Endodermal cell (in vitro differentiated cells): ENCODE data around the gene GEMIN5. TPM values are rescaled to one million over a fixed set of nuclear protein-coding genes. Genes with fewer than 3 reads are reported as not detected.

Experiments used
- DNase-seq: peaks from one replicate; pipeline ENCODE4 v3.0.0-alpha.2; 2017
- H3K27ac ChIP-seq: 2 replicates; pipeline ENCODE4 v1.5.1; 2013; ENCODE audit warnings: mild to moderate bottlenecking, low read depth, low read length, moderate library complexity
- H3K27me3 ChIP-seq: 2 replicates; pipeline ENCODE4 v1.6.1; 2013; ENCODE audit warnings: mild to moderate bottlenecking, low read length, moderate library complexity; ENCODE audit not compliant: insufficient read depth, control insufficient read depth, poor library complexity, severe bottlenecking
- H3K36me3 ChIP-seq: 2 replicates; pipeline ENCODE4 v1.7.0; 2013; ENCODE audit warnings: mild to moderate bottlenecking, low read length, moderate library complexity; ENCODE audit not compliant: control insufficient read depth, insufficient read depth
- H3K4me1 ChIP-seq: one replicate; pipeline ENCODE4 v1.7.0; 2013; ENCODE audit warnings: low read length; ENCODE audit not compliant: control insufficient read depth, insufficient read depth
- H3K4me3 ChIP-seq: 2 replicates; pipeline ENCODE4 v1.5.1; 2013; ENCODE audit warnings: mild to moderate bottlenecking, low read length, moderate library complexity
- H3K9ac ChIP-seq: 2 replicates; pipeline ENCODE4 v1.6.1; 2013; ENCODE audit warnings: mild to moderate bottlenecking, low read length, moderate library complexity; ENCODE audit not compliant: poor library complexity, severe bottlenecking; ENCODE audit errors: extremely low read depth
- H3K9me3 ChIP-seq: 2 replicates; pipeline ENCODE4 v1.6.1; 2013; ENCODE audit warnings: mild to moderate bottlenecking, low read length, moderate library complexity; ENCODE audit not compliant: control insufficient read depth
- H3K27ac Mint-ChIP-seq: 2 replicates; pipeline ENCODE4 v1.8.0; 2020; ENCODE audit warnings: mixed read lengths
- H3K27me3 Mint-ChIP-seq: 2 replicates; pipeline ENCODE4 v1.8.0; 2021; ENCODE audit warnings: mild to moderate bottlenecking, mixed read lengths; ENCODE audit not compliant: insufficient read depth
- H3K36me3 Mint-ChIP-seq: 2 replicates; pipeline ENCODE4 v1.8.0; 2020; ENCODE audit warnings: low read depth, mixed read lengths
- H3K4me1 Mint-ChIP-seq: 2 replicates; pipeline ENCODE4 v1.8.0; 2020; ENCODE audit warnings: mixed read lengths
- H3K4me3 Mint-ChIP-seq: 2 replicates; pipeline ENCODE4 v1.8.0; 2020; ENCODE audit warnings: mild to moderate bottlenecking, moderate library complexity, mixed read lengths
- H3K9me3 Mint-ChIP-seq: 2 replicates; pipeline ENCODE4 v1.8.0; 2020; ENCODE audit warnings: mild to moderate bottlenecking, mixed read lengths
- CTCF ChIP-seq: fragments of 200-600 bp; sonication (generic); conservative IDR thresholded peaks from 2 replicates; pipeline ENCODE4 v1.5.0; 2021; ENCODE audit warnings: antibody characterized with exemption, mild to moderate bottlenecking
- WGBS, 2 experiments: methylation state at CpG; one replicate each; pipeline versions ENCODE4 v1.1.5 to v1.1.7; 2013; ENCODE audit warnings: missing lambda C conversion rate in 2 of 2, mixed read lengths in 1 of 2; ENCODE audit not compliant: insufficient coverage in 1 of 2, insufficient read length in 1 of 2; 5-methylcytosine and 5-hydroxymethylcytosine counted together
- total RNA-seq, 2 donors: library from RNA; stranded (reverse); fragmentation: NEBNext Ultra II Directional in 1 of 2; extraction: Animal tissue kit (Norgen Biotek cat#: 25700) in 1 of 2; gene quantifications; 2 replicates in 1 of 2; 3 replicates in 1 of 2; pipeline ENCODE4 v1.2.1, GENCODE V29; 2021

GEMIN5 gene
- total RNA-seq, 2 donors from 2014 or later = 25.6 to 26.4 TPM

- Histone ChIP-seq H3K27ac (no peak overlapping the region), H3K4me1 (no peaks in the 10 kb centered on the region), H3K36me3 (peaks cover 95% of the 10 kb centered on the region), H3K4me3 (no peak overlapping the region), H3K9ac (no peak overlapping the region), H3K9me3 (no peaks in the 10 kb centered on the region), H3K27me3 (no peaks in the 10 kb centered on the region)
- H3K27ac Mint-ChIP-seq = no peak overlapping the region
- no peak overlapping the region for H3K4me3 Mint-ChIP-seq
- H3K36me3 Mint-ChIP-seq = peaks cover 72% of the 10 kb centered on the region
- no peak for TF ChIP-seq CTCF
- DNase-seq = no peak
- 95 to 97% methylated on average over 4 to 6 of the region's 6 CpGs for WGBS, 2 experiments
- H3K9me3 Mint-ChIP-seq = no peaks in the 10 kb centered on the region
- H3K4me1 Mint-ChIP-seq = peaks cover 2% of the 10 kb centered on the region
- no peaks in the 10 kb centered on the region for H3K27me3 Mint-ChIP-seq
These were observed 36.1 kb downstream of the GEMIN5 start for GRCh38 chr5:154901913-154902312.

DNA sequence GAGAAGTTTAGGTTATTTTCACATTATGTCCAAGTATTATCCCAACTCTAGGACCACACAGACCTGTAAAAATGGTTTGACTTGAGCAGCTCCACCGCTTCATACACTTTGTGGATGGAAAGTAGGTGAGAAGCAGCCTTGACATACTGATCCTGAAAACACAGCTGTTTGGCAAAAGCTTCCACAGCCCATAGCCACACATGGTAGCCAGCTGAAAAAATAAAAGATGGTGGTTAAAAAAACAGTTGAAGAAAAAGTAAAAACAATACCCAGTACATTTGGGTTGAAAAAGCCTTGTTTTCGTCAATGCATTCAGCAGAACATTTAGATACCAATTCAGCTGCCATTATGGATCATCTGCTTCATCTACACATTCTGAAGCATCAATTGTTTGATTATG is 36.7 kb downstream of the GEMIN5 start:
- Histone ChIP-seq H3K9ac (no peak overlapping the region), H3K4me1 (no peaks in the 10 kb centered on the region), H3K27ac (no peak overlapping the region), H3K4me3 (no peak overlapping the region), H3K27me3 (no peaks in the 10 kb centered on the region), H3K36me3 (peaks cover 95% of the 10 kb centered on the region), H3K9me3 (no peaks in the 10 kb centered on the region)
- Mint-ChIP-seq H3K27me3 (no peaks in the 10 kb centered on the region), H3K27ac (no peak overlapping the region), H3K36me3 (peaks cover 70% of the 10 kb centered on the region), H3K9me3 (no peaks in the 10 kb centered on the region), H3K4me1 (peaks cover 6% of the 10 kb centered on the region), H3K4me3 (no peak overlapping the region)
- TF ChIP-seq CTCF = no peak
- no peak for DNase-seq
- WGBS, 2 experiments = 94 to 100% methylated on average over 1 to 2 of the region's 2 CpGs

DNA sequence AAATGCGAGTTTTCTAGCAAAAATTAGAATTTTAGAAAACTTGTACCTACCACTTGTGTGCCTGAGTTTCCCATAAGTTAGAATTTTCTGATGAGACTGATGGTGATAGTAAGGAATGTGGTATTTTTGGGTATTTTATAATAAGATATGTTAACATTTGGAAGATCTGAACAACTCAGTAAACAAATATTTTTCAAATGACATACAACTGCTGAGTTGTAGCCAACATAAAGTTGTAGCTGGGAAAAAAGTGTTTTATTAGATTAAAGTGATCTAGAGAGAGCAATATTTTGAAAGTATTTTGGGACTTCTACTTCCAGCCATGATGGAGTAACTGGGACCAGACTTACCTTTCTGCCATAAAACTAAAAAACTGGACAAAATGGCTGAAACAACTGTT is 37.9 kb downstream of the GEMIN5 start:
- Histone ChIP-seq H3K9me3 (no peaks in the 10 kb centered on the region), H3K9ac (no peak overlapping the region), H3K36me3 (peaks cover 95% of the 10 kb centered on the region), H3K4me3 (no peak overlapping the region), H3K27me3 (no peaks in the 10 kb centered on the region), H3K4me1 (no peaks in the 10 kb centered on the region), H3K27ac (no peak overlapping the region)
- Mint-ChIP-seq H3K27ac (no peak overlapping the region), H3K27me3 (no peaks in the 10 kb centered on the region), H3K4me1 (peaks cover 16% of the 10 kb centered on the region), H3K9me3 (no peaks in the 10 kb centered on the region), H3K4me3 (no peak overlapping the region), H3K36me3 (peaks cover 77% of the 10 kb centered on the region)
- no peak for DNase-seq
- WGBS, 2 experiments = 95% methylated on average over 1 of the region's 1 CpG; no CpG with 5 or more reads in 1 of the 2 experiments
- no peak for TF ChIP-seq CTCF
